H1 (cell line): ENCODE data around the gene EGFL6. TPM values are rescaled to one million over a fixed set of nuclear protein-coding genes. Genes with fewer than 3 reads are reported as not detected.

ENCODE experiments used
- CTCF ChIA-PET: fragments of 300-600 bp; sonication (Branson Sonifier 250); formaldehyde crosslinking; loops from one replicate; lab custom pipeline; 2021; ENCODE audit not compliant: partially characterized antibody; lab: Charles Lee
- POLR2A ChIA-PET: fragments of 300-600 bp; sonication (Branson Sonifier 250); formaldehyde crosslinking; loops from one replicate; lab custom pipeline; 2021; ENCODE audit warnings: inconsistent platforms; ENCODE audit not compliant: partially characterized antibody; lab: Charles Lee
- DNase-seq, 2 experiments: peaks; one replicate each; pipeline versions ENCODE4 v3.0.0 to v3.0.0-alpha.2; 2010 to 2022; ENCODE audit warnings: low spot score in 2 of 2, low read depth in 1 of 2, mixed read lengths in 1 of 2
- FAIRE-seq: peaks from 2 replicates; lab custom pipeline; 2011; peaks lifted over from hg19 to GRCh38; lab: Jason Lieb, UNC
- H2AFZ ChIP-seq: 2 replicates; pipeline ENCODE4 v1.8.1; 2012; ENCODE audit warnings: low read length, inconsistent platforms
- H2AK5ac ChIP-seq: 2 replicates; pipeline ENCODE4 v1.6.1; 2013; ENCODE audit warnings: low read depth, low read length
- H2BK120ac ChIP-seq: replicated peaks from 2 replicates; pipeline ENCODE3; 2013; ENCODE audit warnings: low read depth, low read length, inconsistent platforms
- H2BK12ac ChIP-seq: 2 replicates; pipeline ENCODE4 v1.6.1; 2013; ENCODE audit warnings: low read depth, low read length
- H2BK15ac ChIP-seq: 2 replicates; pipeline ENCODE4 v1.6.1; 2013; ENCODE audit warnings: low read length
- H2BK20ac ChIP-seq: 2 replicates; pipeline ENCODE4 v1.6.1; 2013; ENCODE audit warnings: low read length
- H2BK5ac ChIP-seq: 2 replicates; pipeline ENCODE4 v1.6.1; 2013; ENCODE audit warnings: low read depth, low read length
- H3K14ac ChIP-seq: 2 replicates; pipeline ENCODE4 v1.6.1; 2013; ENCODE audit warnings: inconsistent platforms; ENCODE audit not compliant: insufficient read length
- H3K18ac ChIP-seq: 2 replicates; pipeline ENCODE4 v1.6.1; 2013; ENCODE audit warnings: low read length; ENCODE audit errors: extremely low read depth
- H3K23ac ChIP-seq: 2 replicates; pipeline ENCODE4 v1.6.1; 2013; ENCODE audit warnings: inconsistent platforms; ENCODE audit not compliant: insufficient read length
- H3K23me2 ChIP-seq: 2 replicates; pipeline ENCODE4 v1.6.1; 2013; ENCODE audit warnings: low read depth, low read length
- H3K27ac ChIP-seq: 2 replicates; pipeline ENCODE4 v1.6.1; 2011; ENCODE audit warnings: low read depth, low read length, inconsistent platforms
- H3K27me3 ChIP-seq, 4 experiments: replicated peaks in 1 of 4; 1 replicate in 1 of 4; 2 replicates in 3 of 4; pipeline versions ENCODE4 v1.6.1 to v1.8.1; 2011 to 2013; ENCODE audit warnings: low read length in 3 of 4, mild to moderate bottlenecking in 3 of 4, inconsistent platforms in 2 of 4, mixed read lengths in 2 of 4, moderate library complexity in 1 of 4; ENCODE audit not compliant: control insufficient read depth in 3 of 4, insufficient read depth in 3 of 4; ENCODE audit errors: extremely low read depth in 1 of 4
- H3K36me3 ChIP-seq, 4 experiments: 2 replicates each; pipeline versions ENCODE4 v1.6.1 to v1.8.1; 2011 to 2013; ENCODE audit warnings: mild to moderate bottlenecking in 4 of 4, low read length in 3 of 4, moderate library complexity in 2 of 4, control low read depth in 1 of 4, inconsistent platforms in 1 of 4; ENCODE audit not compliant: insufficient read depth in 4 of 4, control insufficient read depth in 2 of 4
- H3K4ac ChIP-seq: replicated peaks from 2 replicates; pipeline ENCODE3; 2013; ENCODE audit warnings: low read length, low read depth, mixed read lengths, inconsistent platforms; ENCODE audit not compliant: insufficient read length
- H3K4me1 ChIP-seq, 4 experiments: replicated peaks in 1 of 4; 1 replicate in 1 of 4; 2 replicates in 3 of 4; pipeline versions ENCODE4 v1.6.1 to v1.8.1; 2011 to 2013; ENCODE audit warnings: low read length in 3 of 4, inconsistent platforms in 2 of 4, mixed read lengths in 1 of 4; ENCODE audit not compliant: insufficient read depth in 4 of 4, control insufficient read depth in 3 of 4
- H3K4me2 ChIP-seq, 2 experiments: 2 replicates each; pipeline versions ENCODE4 v1.6.1 to v1.8.1; 2011 to 2013; ENCODE audit warnings: low read depth in 2 of 2, low read length in 2 of 2, control low read depth in 1 of 2, inconsistent platforms in 1 of 2, mild to moderate bottlenecking in 1 of 2; ENCODE audit not compliant: insufficient read depth in 1 of 2
- H3K4me3 ChIP-seq, 4 experiments: fragments of 200-600, 300-600 bp in 1 of 4; sonication (generic), shearing (Covaris generic), sonication (Bioruptor Twin) in 1 of 4; 2 replicates each; pipeline versions ENCODE4 v1.5.1 to v1.8.1; 2011 to 2016; ENCODE audit warnings: low read length in 4 of 4, low read depth in 3 of 4, control low read depth in 2 of 4, inconsistent platforms in 2 of 4, mild to moderate bottlenecking in 2 of 4, mixed read lengths in 1 of 4, moderate library complexity in 1 of 4; ENCODE audit not compliant: insufficient read depth in 2 of 4; ENCODE audit errors: extremely low read depth in 1 of 4
- H3K56ac ChIP-seq: replicated peaks from 2 replicates; pipeline ENCODE3; 2013; ENCODE audit warnings: low read depth, mild to moderate bottlenecking, mixed read lengths, low read length, inconsistent platforms; ENCODE audit not compliant: insufficient read length
- H3K79me1 ChIP-seq: 2 replicates; pipeline ENCODE4 v1.6.1; 2013; ENCODE audit warnings: low read depth, low read length, control low read depth
- H3K79me2 ChIP-seq, 2 experiments: 2 replicates each; pipeline versions ENCODE4 v1.6.1 to v1.8.1; 2012 to 2013; ENCODE audit warnings: low read length in 2 of 2, mild to moderate bottlenecking in 2 of 2, inconsistent platforms in 1 of 2; ENCODE audit not compliant: insufficient read depth in 2 of 2, control insufficient read depth in 1 of 2
- H3K9ac ChIP-seq, 4 experiments: replicated peaks in 1 of 4; 1 replicate in 1 of 4; 2 replicates in 3 of 4; pipeline versions ENCODE4 v1.6.1 to v1.8.1; 2011 to 2013; ENCODE audit warnings: low read depth in 3 of 4, low read length in 3 of 4, control low read depth in 2 of 4, mild to moderate bottlenecking in 2 of 4, moderate library complexity in 2 of 4, inconsistent platforms in 1 of 4; ENCODE audit errors: extremely low read depth in 1 of 4
- H3K9me3 ChIP-seq, 2 experiments: 2 replicates each; pipeline versions ENCODE4 v1.6.1 to v1.8.1; 2012 to 2013; ENCODE audit warnings: mild to moderate bottlenecking in 2 of 2, moderate library complexity in 2 of 2, control low read depth in 1 of 2, inconsistent platforms in 1 of 2, low read depth in 1 of 2, low read length in 1 of 2, mixed read lengths in 1 of 2; ENCODE audit not compliant: insufficient read depth in 2 of 2
- H4K20me1 ChIP-seq, 2 experiments: replicated peaks in 1 of 2; 2 replicates each; pipeline versions ENCODE3 to v1.8.1; 2011 to 2013; ENCODE audit warnings: inconsistent platforms in 2 of 2, low read length in 2 of 2, mild to moderate bottlenecking in 1 of 2; ENCODE audit not compliant: insufficient read depth in 2 of 2, control insufficient read depth in 1 of 2
- H4K5ac ChIP-seq: 2 replicates; pipeline ENCODE4 v1.6.1; 2013; ENCODE audit warnings: low read length, low read depth, mixed read lengths, inconsistent platforms; ENCODE audit not compliant: insufficient read length
- H4K8ac ChIP-seq: 2 replicates; pipeline ENCODE4 v1.8.0; 2013; ENCODE audit warnings: mild to moderate bottlenecking, moderate library complexity, low read length, inconsistent platforms; ENCODE audit not compliant: insufficient read depth; ENCODE audit errors: extremely low read depth
- H4K91ac ChIP-seq: replicated peaks from 2 replicates; pipeline ENCODE3; 2013; ENCODE audit warnings: low read length, mixed read lengths, inconsistent platforms; ENCODE audit not compliant: insufficient read length
- CTBP2 ChIP-seq: IDR thresholded peaks from 2 replicates; pipeline ENCODE4 v1.7.0; 2011; ENCODE audit warnings: borderline replicate concordance, mild to moderate bottlenecking, moderate library complexity, mixed read lengths, low read length; ENCODE audit not compliant: insufficient read depth, insufficient read length
- EGR1 ChIP-seq: IDR thresholded peaks from 2 replicates; pipeline ENCODE4 v1.6.1; 2011; ENCODE audit warnings: low read depth, low read length, borderline replicate concordance
- KDM1A ChIP-seq: fragments of 200-600, 300-600 bp; sonication (generic); IDR thresholded peaks from 2 replicates; pipeline ENCODE4 v1.7.1; 2016; ENCODE audit warnings: mild to moderate bottlenecking, low read length, borderline replicate concordance
- RBBP5 ChIP-seq: IDR thresholded peaks from 2 replicates; pipeline ENCODE4 v1.7.1; 2012; ENCODE audit warnings: low read depth, mild to moderate bottlenecking, inconsistent platforms, low read length, moderate library complexity, borderline replicate concordance
- SRF ChIP-seq: IDR thresholded peaks from 2 replicates; pipeline ENCODE4 v1.6.1; 2011; ENCODE audit warnings: mild to moderate bottlenecking, low read depth, low read length, moderate library complexity
- ZNF274 ChIP-seq: IDR thresholded peaks from 2 replicates; pipeline ENCODE4 v1.7.0; 2012; ENCODE audit warnings: low read length, borderline replicate concordance; ENCODE audit errors: extremely low read depth
- WGBS, 2 experiments: shearing (Covaris generic) in 1 of 2; methylation state at CpG; one replicate each; pipeline versions ENCODE4 v1.1.6 to v1.1.7; 2013 to 2015; ENCODE audit warnings: low lambda C conversion rate in 2 of 2, mixed read lengths in 2 of 2, inconsistent platforms in 1 of 2, low coverage in 1 of 2, missing lambda C conversion rate in 1 of 2; ENCODE audit not compliant: insufficient replicate concordance in 2 of 2, insufficient coverage in 1 of 2, insufficient read length in 1 of 2; ENCODE audit errors: extremely low coverage in 1 of 2, missing lambda C conversion rate in 1 of 2; 5-methylcytosine and 5-hydroxymethylcytosine counted together
- polyA plus RNA-seq, 7 experiments: library from polyadenylated mRNA; depleted of rRNA in 3 of 7; stranded (reverse) in 5 of 7; unstranded in 2 of 7; fragments of >200 nt in 5 of 7; fragments of 200-250 nt in 2 of 7; gene quantifications; 1 replicate in 5 of 7; 2 replicates in 1 of 7; 4 replicates in 1 of 7; pipeline versions ENCODE4 v1.2.1 to v1.2.3, GENCODE V29; 2011 to 2013; ENCODE audit warnings: missing spikeins in 2 of 7, mixed read lengths in 2 of 7
- total RNA-seq: library from RNA; stranded (reverse); fragmentation: NEBNext Ultra II Directional; extraction: Animal tissue kit (Norgen Biotek cat#: 25700); gene quantifications from 2 replicates; pipeline ENCODE4 v1.2.1, GENCODE V29; 2021

Gene EGFL6
- total and polyA plus RNA-seq, 2 of the 8 experiments (the other 6 are each of a cell fraction or from before 2014, with no cell fraction given) = 0.93 to 1.1 TPM

GRCh38 chrX:13649838-13650237, 80.4 kb downstream of the EGFL6 start:
- H3K27ac ChIP-seq = no peak overlapping the region
- FAIRE-seq = no peak
- TF ChIP-seq RBBP5 (no peak), EGR1 (no peak), SRF (no peak), CTBP2 (no peak), ZNF274 (no peak), KDM1A (no peak)

More at GRCh38 chrX:13649838-13650237, 80.4 kb downstream of the EGFL6 start:
- Histone ChIP-seq H3K4me2 (no peak overlapping the region), H3K79me1 (no peaks in the 10 kb centered on the region), H4K8ac (no peak overlapping the region), H3K18ac (no peak overlapping the region), H3K23ac (no peak overlapping the region), H4K91ac (no peak overlapping the region), H3K14ac (no peak overlapping the region), H2BK20ac (no peak overlapping the region), H2AFZ (no peak overlapping the region), H3K79me2 (no peaks in the 10 kb centered on the region), H3K9me3 (no peaks in the 10 kb centered on the region), H3K23me2 (peaks cover 4% of the 10 kb centered on the region; the same call in 1 of the 2 replicates), H3K56ac (no peak overlapping the region), H2BK15ac (no peak overlapping the region), H2AK5ac (no peak overlapping the region), H3K4me3 (no peak overlapping the region), H3K4me1 (peaks cover 0 to 3% (median 0%) of the 10 kb centered on the region in 4 experiments; a peak in 2 of 7 replicates), H3K9ac (no peak overlapping the region), H3K27me3 (no peaks in the 10 kb centered on the region), H2BK5ac (no peak overlapping the region), H3K4ac (no peak overlapping the region), H4K20me1 (no peaks in the 10 kb centered on the region), H4K5ac (no peak overlapping the region), H3K36me3 (no peaks in the 10 kb centered on the region), H2BK120ac (no peak overlapping the region), H2BK12ac (no peak overlapping the region)
- 94% methylated on average over 5 of the region's 5 CpGs; no CpG with 5 or more reads in 1 of the 2 experiments for WGBS, 2 experiments
- POLR2A ChIA-PET = interaction anchor here (1.4 kb wide), 1 partner anchor 84 kb away, joined by 4 read pairs; the partner anchor contains the start of gene TRAPPC2
- CTCF ChIA-PET = interaction anchor here (0.6 to 1.5 kb wide), 4 partner anchors 36 to 143 kb away, joined by 3 to 5 read pairs (median 3); no protein-coding TSS in a partner anchor
- DNase-seq = no peak
